Prostate gland (tissue), 2 donors: ENCODE measurements around the gene CADPS2.

Source experiments
- POLR2A ChIP-seq: fragments of 450-650 bp; IDR thresholded peaks from one replicate; pipeline ENCODE4 v1.6.1; 2016; ENCODE audit warnings: antibody characterized with exemption, mild to moderate bottlenecking
- TF ChIP-seq, protein P1 (sequence below), 4 experiments: fragments of 200-600 bp in 2 of 4; fragments of 450-650 bp in 2 of 4; sonication (generic) in 2 of 4; IDR thresholded peaks; 1 replicate in 3 of 4; 2 replicates in 1 of 4; pipeline ENCODE4 v1.5.1; 2016 to 2019; ENCODE audit warnings: antibody characterized with exemption in 4 of 4, mild to moderate bottlenecking in 2 of 4, moderate library complexity in 2 of 4

DNA sequence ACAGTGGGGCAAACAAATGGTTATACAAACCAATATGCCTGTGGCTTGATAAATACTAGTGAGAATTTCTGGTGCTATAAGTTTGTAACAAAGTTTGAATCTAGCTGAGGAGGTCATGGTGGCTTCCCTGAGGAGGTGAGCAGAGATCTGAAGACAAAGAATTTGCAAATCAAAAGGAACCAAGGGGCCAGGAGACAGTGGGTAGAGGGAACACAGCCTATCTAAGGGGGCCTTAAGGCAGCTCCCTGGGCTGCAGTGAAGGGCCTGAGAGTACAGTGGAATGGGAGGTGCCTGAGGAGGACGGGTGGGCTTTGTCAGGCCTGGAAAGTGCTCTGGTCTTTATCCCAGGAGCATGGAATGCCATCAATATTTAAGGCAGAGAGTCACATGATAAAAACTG, 209.1 kb downstream of the CADPS2 start:
- TF ChIP-seq, protein P1, sequence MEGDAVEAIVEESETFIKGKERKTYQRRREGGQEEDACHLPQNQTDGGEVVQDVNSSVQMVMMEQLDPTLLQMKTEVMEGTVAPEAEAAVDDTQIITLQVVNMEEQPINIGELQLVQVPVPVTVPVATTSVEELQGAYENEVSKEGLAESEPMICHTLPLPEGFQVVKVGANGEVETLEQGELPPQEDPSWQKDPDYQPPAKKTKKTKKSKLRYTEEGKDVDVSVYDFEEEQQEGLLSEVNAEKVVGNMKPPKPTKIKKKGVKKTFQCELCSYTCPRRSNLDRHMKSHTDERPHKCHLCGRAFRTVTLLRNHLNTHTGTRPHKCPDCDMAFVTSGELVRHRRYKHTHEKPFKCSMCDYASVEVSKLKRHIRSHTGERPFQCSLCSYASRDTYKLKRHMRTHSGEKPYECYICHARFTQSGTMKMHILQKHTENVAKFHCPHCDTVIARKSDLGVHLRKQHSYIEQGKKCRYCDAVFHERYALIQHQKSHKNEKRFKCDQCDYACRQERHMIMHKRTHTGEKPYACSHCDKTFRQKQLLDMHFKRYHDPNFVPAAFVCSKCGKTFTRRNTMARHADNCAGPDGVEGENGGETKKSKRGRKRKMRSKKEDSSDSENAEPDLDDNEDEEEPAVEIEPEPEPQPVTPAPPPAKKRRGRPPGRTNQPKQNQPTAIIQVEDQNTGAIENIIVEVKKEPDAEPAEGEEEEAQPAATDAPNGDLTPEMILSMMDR (IDR thresholded peaks at IDR 0.05) = no peak
- TF ChIP-seq POLR2A = no peak
